Mammary epithelial cell (primary cell): ENCODE results near the gene SAMSN1.

Experiments
- CTCF ChIP-seq, 2 donors: IDR thresholded peaks in 1 of 2; conservative IDR thresholded peaks in 1 of 2; 2 replicates each; pipeline ENCODE4 v1.5.1; 2011 to 2012; ENCODE audit warnings: inconsistent platforms in 2 of 2, low read length in 2 of 2, mild to moderate bottlenecking in 2 of 2, control low read depth in 1 of 2, low read depth in 1 of 2; ENCODE audit not compliant: insufficient read depth in 1 of 2; ENCODE audit errors: extremely low read depth in 1 of 2
- EZH2 ChIP-seq: IDR thresholded peaks from 2 replicates; pipeline ENCODE4 v1.6.1; 2012; ENCODE audit warnings: low read length, inconsistent platforms, borderline replicate concordance

DNA sequence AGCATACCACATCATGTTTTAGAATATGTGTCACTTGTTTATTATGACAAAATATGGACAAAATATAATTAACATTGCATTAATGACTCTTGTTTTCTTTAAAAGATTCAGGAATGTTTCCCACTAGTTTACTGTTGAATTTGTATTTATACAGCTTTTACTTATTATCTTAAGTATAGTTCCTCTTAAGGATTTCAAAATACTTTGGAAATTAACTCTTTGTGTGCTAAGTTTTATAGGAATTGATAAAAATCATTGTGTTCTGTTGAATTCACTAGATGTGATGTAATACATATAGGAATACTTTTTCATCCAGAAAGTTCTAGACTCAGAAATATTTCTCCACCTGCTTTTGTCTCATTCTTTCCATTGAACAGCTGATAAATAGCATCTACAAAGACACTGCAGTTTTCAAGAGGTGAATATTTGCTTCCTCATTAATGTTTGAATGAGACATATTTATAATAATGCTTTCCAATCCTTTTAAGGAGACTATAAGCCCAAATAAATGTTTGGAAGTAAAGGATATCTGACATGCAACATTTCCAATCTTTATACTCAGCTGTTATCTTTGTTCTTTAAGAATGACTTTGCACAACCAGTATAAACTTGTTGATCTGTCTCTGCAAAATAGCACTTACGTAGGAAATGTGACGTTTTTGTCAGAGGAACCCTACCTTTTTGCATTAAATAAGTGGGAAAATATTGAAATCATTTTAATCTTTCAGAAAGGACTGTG is 38.4 kb upstream of the SAMSN1 start:
- TF ChIP-seq CTCF (conservative IDR thresholded peaks at IDR 0.05 in 1 of 2, IDR thresholded peaks at IDR 0.05 in 1 of 2; ENCODE audit: extremely low read depth in 1 of 2, insufficient read depth in 1 of 2, low read depth in 1 of 2, low read length in 2 of 2): no peak
- no peak for TF ChIP-seq EZH2
